ENCODE measurements around the gene TRAIP.
"Not testable (repeated sequence)": the region's sequence is repeated elsewhere in the genome, so short reads cannot be mapped to it uniquely, and the experiment has no call there.

The TRAIP gene

DNA sequence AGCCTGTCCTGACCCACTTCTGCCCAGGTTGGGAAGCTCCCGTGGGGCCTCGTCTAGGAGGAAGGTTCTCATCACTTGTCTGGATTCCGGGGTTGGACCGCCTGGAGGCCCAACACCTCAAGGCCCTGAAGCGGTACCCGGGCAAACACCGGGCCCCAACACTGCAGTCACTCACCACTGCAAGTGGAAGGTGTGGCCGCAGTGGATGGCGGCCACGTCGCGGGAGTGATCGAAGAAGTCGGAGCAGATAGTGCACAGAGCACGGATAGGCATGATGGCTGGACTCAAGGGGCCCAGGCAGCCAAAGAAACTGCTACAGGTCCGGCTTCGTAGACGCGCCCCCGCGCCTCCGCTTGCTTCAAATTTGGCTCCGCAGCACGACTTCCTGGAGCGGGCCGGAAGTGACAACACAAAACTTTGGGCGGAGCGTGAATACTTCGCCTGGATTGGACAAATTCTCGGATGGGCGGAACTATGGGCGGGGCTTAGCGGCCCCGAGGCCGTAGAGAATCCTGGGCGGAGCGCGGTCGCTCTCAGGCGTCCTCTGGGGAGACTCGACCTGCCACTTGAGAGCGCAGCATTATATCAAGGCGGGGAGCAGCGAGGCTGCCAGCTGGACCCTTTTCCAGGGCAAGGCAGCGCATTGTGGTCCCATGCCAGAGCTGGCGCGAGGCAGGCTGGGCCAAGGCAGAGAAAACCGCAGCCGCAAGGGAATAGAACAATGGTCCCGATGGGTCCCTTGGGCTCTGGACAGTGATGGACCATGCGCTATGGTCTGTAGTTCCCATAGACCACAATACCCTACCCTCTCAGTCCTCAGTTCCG lies at the start of gene TRAIP:
Gene TRAIP, minus strand, starts transcription at position 384 of the 825 bp plus-strand sequence. Its CDS starts 111 bp downstream, at position 273.
- peak; percentile 85 for DNase-seq (ENCODE audit: low read depth)

DNA sequence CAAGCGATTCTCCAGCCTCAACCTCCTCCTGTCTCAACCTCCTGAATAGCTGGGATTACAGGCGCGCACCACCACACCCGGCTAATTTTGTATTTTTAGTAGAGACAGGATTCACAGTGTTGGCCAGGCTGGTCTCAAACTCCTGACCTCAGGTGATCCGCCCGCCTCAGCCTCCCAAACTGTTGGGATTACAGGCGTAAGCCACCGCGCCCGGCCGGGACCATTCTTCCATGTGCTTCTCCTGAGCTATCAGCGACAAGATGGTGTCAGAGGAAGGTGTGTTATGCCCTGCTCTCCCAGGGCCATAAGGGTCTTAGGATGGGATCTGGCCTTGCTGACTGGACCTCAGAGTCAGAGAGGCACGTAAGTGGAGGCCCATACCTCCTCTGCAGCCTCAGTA lies 48.1 kb upstream of the TRAIP start:
- not testable (repeated sequence) for DNase-seq (ENCODE audit: low read depth)

GRCh38 chr3:49903451-49904424 lies 47.4 kb upstream of the TRAIP start, which contains the start of gene MST1R:
MST1R (minus strand) TSS chr3:49903873; CDS start chr3:49903609, 264 bp downstream.
- DNase-seq (ENCODE audit: low read depth) = peak; percentile 17

DNA sequence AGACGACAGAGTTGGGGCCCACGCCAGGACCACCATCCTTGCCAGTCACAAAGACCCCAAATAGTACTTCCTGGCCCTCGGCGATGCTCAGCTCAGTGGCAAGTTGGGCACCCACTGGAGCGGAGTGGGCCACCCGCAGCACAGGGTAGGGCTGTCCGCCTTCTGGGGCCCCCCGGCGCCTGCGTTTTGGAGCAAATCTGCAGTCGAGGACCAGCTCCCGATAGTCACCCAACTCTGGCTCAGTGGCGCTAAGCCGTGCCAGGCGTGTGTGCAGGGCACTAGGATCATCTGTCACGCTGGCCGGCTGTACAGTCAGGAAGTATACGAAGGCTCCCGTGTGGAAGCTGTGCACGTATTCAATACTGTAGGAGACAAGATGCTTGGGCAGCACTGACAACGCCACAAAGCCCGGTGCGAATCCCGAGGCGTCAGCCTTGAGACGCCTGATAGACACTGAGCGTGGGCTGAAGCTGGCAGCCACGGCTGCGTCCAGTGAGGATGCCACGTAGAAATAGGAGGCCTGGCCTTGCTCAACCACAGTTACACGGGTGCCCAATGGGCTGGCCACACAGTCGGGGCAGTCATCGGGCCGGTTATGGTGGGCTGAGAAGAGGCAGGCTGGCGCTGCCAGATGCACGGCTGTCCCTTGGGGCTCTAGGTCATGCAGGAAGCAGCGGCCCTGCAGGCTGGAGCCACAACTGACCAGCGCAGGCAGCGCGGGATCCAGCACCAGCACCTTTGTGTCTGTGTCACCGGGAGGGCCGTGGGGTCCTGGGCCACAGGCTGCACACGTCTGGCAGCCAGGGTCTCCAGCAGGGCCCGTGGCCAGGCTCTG lies 46.4 kb upstream of the TRAIP start:
- no peak for DNase-seq (ENCODE audit: low read depth)

- no peak for DNase-seq (ENCODE audit: low read depth)
These were observed 45.3 kb upstream of the TRAIP start for GRCh38 chr3:49901366-49902339.

- peak; percentile 62 for DNase-seq (ENCODE audit: low read depth)
These were observed 44.3 kb upstream of the TRAIP start for GRCh38 chr3:49900491-49901153.

- DNase-seq (ENCODE audit: low read depth) = no peak
These were observed 43.5 kb upstream of the TRAIP start for GRCh38 chr3:49899815-49900214.

DNA sequence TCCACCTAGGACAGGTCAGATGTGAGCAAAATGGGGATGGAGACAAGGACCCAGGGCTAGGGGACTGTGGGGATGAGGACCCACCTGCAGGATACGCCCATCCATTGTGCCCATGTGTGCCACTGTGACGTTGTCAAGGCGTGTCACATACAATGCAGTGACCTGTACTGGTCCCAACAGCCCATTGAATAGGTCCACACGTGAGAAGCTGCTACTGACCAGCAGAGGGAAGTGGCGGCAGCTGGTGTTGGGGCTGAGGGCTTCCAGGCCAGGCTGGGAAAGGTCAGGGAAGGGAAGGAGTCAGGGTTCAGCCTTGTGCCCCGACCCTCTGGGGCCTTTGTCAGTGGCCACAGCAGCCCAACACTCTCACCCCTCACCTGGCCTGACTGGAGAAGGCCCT lies 42.6 kb upstream of the TRAIP start:
- DNase-seq (ENCODE audit: low read depth) = no peak

- no peak for DNase-seq (ENCODE audit: low read depth)
These were observed 40.0 kb upstream of the TRAIP start for GRCh38 chr3:49896345-49896744.

DNA sequence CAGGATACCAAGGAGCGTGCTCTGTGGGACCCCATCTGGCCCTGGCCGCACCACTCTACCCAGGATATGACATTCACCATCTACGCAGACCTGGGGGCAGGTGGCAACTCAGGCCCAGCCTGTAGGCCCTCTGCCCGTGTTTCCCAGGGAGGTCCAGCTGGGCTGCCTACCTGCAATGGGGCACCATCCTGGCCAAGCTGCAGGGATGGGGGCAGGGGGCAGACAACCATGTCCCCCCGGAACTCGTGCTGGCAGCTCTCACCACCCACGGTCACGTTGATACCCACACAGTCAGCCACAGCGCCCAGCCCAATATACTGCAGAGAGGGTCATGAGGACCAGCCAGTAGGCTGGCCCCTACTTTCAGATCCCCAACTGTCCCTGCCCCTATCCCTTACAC lies 39.4 kb upstream of the TRAIP start:
- DNase-seq (ENCODE audit: low read depth) = no peak

- DNase-seq (ENCODE audit: low read depth) = no peak
These were observed 32.9 kb upstream of the TRAIP start for GRCh38 chr3:49889296-49889695.

DNA sequence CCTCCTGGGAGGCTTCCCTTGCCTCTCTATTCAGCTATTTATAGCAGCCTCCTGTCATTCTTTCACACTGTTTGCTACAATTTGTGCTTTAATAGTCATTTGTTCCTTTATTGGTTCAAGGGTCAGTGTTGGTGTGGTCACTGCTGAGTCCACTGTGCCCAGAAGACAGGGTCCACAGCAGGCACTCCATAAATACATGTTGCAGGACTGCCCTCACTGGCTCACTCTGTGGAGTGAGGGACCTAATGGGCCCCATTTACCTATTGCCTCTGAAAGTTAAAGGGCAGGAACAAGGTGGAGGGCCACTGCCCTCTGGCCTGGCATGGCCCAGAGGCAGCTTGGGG lies 30.5 kb upstream of the TRAIP start:
- no peak for DNase-seq (ENCODE audit: low read depth)

DNA sequence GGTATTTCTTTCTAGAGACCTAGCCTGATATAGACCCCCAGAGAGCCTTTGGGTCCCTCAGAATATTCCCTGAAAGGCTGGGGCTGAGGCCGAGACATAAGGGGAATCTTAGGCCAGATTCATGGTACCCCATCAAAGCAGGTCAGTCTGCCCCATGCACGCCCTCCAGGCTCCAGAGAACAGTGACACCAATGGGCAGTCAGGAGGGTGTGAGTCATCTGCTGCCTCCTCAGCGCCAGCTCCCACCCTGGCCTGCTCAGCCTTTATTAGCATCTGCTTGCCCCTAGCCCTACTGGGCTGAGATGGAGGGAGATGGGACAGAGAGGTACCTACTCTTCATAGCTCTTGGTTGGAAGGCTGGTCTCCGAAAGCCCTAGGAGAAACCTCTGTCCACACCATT lies 27.6 kb upstream of the TRAIP start:
- DNase-seq (ENCODE audit: low read depth) = no peak

- no peak for DNase-seq (ENCODE audit: low read depth)
These were observed 25.8 kb upstream of the TRAIP start for GRCh38 chr3:49882166-49882565.

DNA sequence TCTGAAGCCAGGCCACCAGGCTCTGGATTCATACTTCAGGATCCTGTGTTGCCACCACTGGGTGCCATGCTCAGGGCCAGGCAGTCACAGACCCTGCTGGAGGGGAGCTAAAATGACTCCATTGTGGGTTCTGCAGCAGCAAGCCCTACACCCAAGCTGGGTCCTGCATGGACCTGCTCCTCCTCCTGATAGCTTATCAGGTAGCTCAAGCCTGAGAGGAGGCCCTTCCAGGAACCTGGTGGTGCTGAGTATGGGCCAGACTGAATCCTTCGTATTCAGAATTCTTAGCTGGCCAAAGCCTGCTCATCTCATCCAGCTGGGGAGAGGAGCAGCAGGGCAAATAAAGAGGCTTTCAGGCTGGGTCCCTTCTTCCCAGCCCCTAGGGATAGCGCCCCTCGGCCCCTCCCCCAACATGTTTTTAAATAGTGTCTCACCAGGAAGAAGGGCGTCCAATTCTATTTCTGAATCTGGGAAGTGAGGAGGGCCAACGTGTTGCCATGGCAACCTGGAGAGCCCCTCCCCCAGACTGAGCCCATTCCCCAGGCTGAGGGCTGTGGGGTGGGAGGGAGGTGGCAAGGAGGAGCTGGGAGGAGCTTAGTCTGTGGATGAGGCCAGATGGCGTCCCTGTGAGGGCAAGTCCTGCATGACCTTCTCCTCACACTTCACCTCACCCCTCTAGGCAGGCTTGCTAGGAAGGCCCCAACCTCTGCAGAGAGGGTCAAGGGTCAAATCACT lies 24.4 kb upstream of the TRAIP start:
- DNase-seq (ENCODE audit: low read depth) = no peak

DNA sequence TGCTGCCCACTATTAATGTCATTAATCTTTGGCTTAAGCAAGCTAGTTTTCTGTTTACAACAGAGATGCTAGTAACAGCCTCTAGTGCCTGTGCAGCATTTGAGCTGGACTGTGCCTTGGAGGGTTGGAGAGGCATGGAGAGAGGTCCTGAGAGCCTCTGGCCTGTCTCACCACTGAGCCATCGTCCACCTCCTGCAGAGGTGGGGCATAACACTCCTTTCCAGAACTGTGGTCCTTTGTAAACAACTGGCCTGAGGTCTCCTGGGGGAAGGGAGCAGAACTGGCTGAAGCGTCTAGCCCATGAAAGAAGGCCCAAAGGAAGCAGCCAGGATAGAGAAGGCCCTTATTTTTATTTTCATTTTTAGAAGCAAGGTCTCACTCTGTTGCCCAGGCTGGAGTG lies 23.4 kb upstream of the TRAIP start:
- no peak for DNase-seq (ENCODE audit: low read depth)

DNA sequence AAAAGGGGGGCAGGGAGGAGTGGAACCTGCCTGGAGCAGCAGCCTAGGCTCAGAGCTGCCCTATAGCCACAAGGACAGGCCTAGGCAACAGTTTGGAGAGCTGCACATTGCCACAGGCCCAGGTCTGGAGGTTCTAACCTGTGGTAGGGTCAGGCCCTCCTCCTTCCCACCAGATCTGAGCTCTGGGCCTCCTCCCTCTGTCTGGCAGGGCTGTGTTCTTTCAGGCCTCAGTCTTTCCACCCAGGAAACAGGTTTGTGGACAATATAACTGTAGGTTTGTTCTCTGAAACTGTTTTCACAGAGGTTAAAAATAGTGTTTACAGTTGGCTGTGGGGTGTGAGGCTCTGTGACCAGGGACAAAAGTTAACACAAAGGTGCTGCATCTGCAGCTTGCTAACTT lies 22.3 kb upstream of the TRAIP start:
- DNase-seq (ENCODE audit: low read depth) = no peak

GRCh38 chr3:49877716-49878115 lies 21.4 kb upstream of the TRAIP start:
- no peak for DNase-seq (ENCODE audit: low read depth)

GRCh38 chr3:49876567-49876966 lies 20.2 kb upstream of the TRAIP start:
- DNase-seq (ENCODE audit: low read depth) = no peak

- DNase-seq (ENCODE audit: low read depth) = no peak
These were observed 17.3 kb upstream of the TRAIP start for GRCh38 chr3:49873623-49874022.

Measured in amniotic epithelial cell (primary cell).